ENCODE measurements around the gene CNRIP1. TPM values are rescaled to one million over a fixed set of nuclear protein-coding genes. Genes with fewer than 3 reads are reported as not detected.
A peak's percentile ranks its signal among the peaks of the same experiment; 100 is the strongest.

CNRIP1 gene
- total RNA-seq, 1 experiment from 2014 or later = not detected

DNA sequence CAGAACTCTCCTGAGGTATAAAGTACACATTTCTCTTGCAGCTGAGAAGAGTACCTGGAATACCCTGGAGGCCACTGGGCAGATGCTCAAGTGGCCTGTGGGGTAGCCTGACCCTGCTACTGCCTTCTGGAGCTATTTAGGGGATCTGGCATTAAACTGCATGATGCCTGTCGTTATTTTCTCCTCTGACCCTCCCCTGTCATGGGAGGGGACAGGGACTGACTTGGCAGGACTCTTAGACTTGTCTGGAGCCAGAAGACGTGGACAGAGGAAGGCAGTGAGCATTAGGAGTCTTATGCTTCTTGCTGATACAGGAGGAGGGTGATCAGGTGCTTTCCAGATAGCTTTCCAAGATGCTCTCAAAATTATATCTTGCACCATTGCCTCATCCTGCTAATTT lies 24.8 kb downstream of the CNRIP1 start:
- Histone ChIP-seq H3K9me3 (ENCODE audit: control insufficient read depth in 1 of 2, insufficient read depth in 1 of 2, low read depth in 1 of 2, low read length in 2 of 2) (no peaks in the 10 kb centered on the region), H2AFZ (ENCODE audit: low read depth, low read length, poor library complexity, severe bottlenecking) (no peak overlapping the region), H3K27ac (ENCODE audit: low read depth, low read length) (no peak overlapping the region), H3K36me3 (ENCODE audit: control insufficient read depth in 1 of 2, insufficient read depth in 2 of 2, low read length in 2 of 2) (no peaks in the 10 kb centered on the region), H4K20me1 (ENCODE audit: insufficient read depth) (no peaks in the 10 kb centered on the region), H3K4me1 (ENCODE audit: control insufficient read depth in 1 of 2, insufficient read depth in 2 of 2, low read length in 2 of 2) (no peaks in the 10 kb centered on the region), H3K4me2 (ENCODE audit: low read length) (no peak overlapping the region), H3K27me3 (ENCODE audit: insufficient read depth, low read length) (no peaks in the 10 kb centered on the region), H3K79me2 (ENCODE audit: insufficient read depth, low read length) (no peaks in the 10 kb centered on the region), H3K9me2 (ENCODE audit: insufficient read depth) (no peaks in the 10 kb centered on the region), H3K9ac (ENCODE audit: low read length) (no peak overlapping the region), H3K4me3 (replicated peaks in 1 of 2; ENCODE audit: low read depth in 1 of 2, low read length in 2 of 2) (no peak overlapping the region)
- ChIA-PET POLR2A (no interaction called here), RAD21 (ENCODE audit: low non-redundant PET in 1 of 2, low total read pairs in 2 of 2, uncharacterized antibody in 2 of 2, unreplicated experiment in 2 of 2) (no interaction called here), CTCF (interaction anchor here (1.1 kb wide), 1 partner anchor 173 kb away, joined by 9 read pairs; no protein-coding TSS in a partner anchor)
- TF ChIP-seq EGR1 (IDR thresholded peaks at IDR 0.05; ENCODE audit: low read depth) = no peak
- BruUV-seq (replicated peaks) = no TSS peak
- intact Hi-C loops (cut with micrococcal nuclease) = no loop called here
- DNase-seq (ENCODE audit: low read depth, low spot score) (no peak), ATAC-seq (no peak)

DNA sequence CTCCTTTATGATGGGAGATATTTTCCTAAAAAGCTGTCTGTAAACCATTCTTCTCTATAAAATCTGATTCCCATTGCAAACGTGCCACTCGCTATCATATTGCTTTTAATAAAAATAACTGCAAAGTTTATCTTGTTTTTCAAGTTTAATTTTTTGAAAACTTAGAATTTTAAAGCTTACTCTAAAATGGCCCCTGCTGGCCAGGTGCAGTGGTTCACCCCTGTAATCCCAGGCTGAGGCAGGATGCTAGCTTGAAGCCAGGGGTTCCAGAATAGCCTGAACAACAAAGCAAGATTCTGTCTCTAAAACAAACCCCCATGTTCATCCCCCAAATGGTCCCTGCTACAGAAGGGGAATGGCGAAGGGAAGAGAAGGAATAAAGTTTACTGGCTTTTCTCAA lies 25.6 kb downstream of the CNRIP1 start:
- intact Hi-C loops (cut with micrococcal nuclease) = no loop called here
- no peaks in the 10 kb centered on the region for H4K20me1 ChIP-seq (ENCODE audit: insufficient read depth)
- ChIA-PET POLR2A (no interaction called here), RAD21 (ENCODE audit: low non-redundant PET in 1 of 2, low total read pairs in 2 of 2, uncharacterized antibody in 2 of 2, unreplicated experiment in 2 of 2) (no interaction called here), CTCF (interaction anchor here (1.1 to 1.2 kb wide), 3 partner anchors 19 to 172 kb away, joined by 3 to 9 read pairs (median 3); no protein-coding TSS in a partner anchor)
- no peaks in the 10 kb centered on the region for H3K4me1 ChIP-seq (ENCODE audit: control insufficient read depth in 1 of 2, insufficient read depth in 2 of 2, low read length in 2 of 2)
- H3K4me2 ChIP-seq (ENCODE audit: low read length) = no peak overlapping the region
- DNase-seq (ENCODE audit: low read depth, low spot score) (no peak), ATAC-seq (no peak; the same call in 1 of the 2 replicates)
- H2AFZ ChIP-seq (ENCODE audit: low read depth, low read length, poor library complexity, severe bottlenecking) = no peak overlapping the region
- H3K27ac ChIP-seq (ENCODE audit: low read depth, low read length) = no peak overlapping the region
- H3K9ac ChIP-seq (ENCODE audit: low read length) = no peak overlapping the region
- TF ChIP-seq, protein P1, sequence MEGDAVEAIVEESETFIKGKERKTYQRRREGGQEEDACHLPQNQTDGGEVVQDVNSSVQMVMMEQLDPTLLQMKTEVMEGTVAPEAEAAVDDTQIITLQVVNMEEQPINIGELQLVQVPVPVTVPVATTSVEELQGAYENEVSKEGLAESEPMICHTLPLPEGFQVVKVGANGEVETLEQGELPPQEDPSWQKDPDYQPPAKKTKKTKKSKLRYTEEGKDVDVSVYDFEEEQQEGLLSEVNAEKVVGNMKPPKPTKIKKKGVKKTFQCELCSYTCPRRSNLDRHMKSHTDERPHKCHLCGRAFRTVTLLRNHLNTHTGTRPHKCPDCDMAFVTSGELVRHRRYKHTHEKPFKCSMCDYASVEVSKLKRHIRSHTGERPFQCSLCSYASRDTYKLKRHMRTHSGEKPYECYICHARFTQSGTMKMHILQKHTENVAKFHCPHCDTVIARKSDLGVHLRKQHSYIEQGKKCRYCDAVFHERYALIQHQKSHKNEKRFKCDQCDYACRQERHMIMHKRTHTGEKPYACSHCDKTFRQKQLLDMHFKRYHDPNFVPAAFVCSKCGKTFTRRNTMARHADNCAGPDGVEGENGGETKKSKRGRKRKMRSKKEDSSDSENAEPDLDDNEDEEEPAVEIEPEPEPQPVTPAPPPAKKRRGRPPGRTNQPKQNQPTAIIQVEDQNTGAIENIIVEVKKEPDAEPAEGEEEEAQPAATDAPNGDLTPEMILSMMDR (IDR thresholded peaks at IDR 0.05 in 2 of 3, conservative IDR thresholded peaks at IDR 0.05 in 1 of 3; ENCODE audit: borderline replicate concordance in 1 of 3, insufficient read depth in 1 of 3, low read depth in 2 of 3, low read length in 2 of 3) = peak in 2 of 3 experiments; percentile 20 to 35; a peak in 2 of 6 replicates
- TF ChIP-seq ZNF274 (IDR thresholded peaks at IDR 0.05; ENCODE audit: low read depth, low read length) = no peak
- H3K79me2 ChIP-seq (ENCODE audit: insufficient read depth, low read length) = no peaks in the 10 kb centered on the region
- no peaks in the 10 kb centered on the region for H3K9me3 ChIP-seq (ENCODE audit: control insufficient read depth in 1 of 2, insufficient read depth in 1 of 2, low read depth in 1 of 2, low read length in 2 of 2)
- no peaks in the 10 kb centered on the region for H3K36me3 ChIP-seq (ENCODE audit: control insufficient read depth in 1 of 2, insufficient read depth in 2 of 2, low read length in 2 of 2)
- no peaks in the 10 kb centered on the region for H3K27me3 ChIP-seq (ENCODE audit: insufficient read depth, low read length)
- no peaks in the 10 kb centered on the region for H3K9me2 ChIP-seq (ENCODE audit: insufficient read depth)
- H3K4me3 ChIP-seq (replicated peaks in 1 of 2; ENCODE audit: low read depth in 1 of 2, low read length in 2 of 2) = no peak overlapping the region
- BruUV-seq (replicated peaks) = no TSS peak
